Camera-type eye (tissue), 1 donor: Measurements from ENCODE around the gene EZH1. TPM values are rescaled to one million over a fixed set of nuclear protein-coding genes. Genes with fewer than 3 reads are reported as not detected.

Source experiments
- total RNA-seq: library from RNA; depleted of rRNA; stranded (reverse); fragments of >200 nt; gene quantifications from one replicate; pipeline ENCODE4 v1.2.3, GENCODE V29; 2014

The EZH1 gene
- total RNA-seq, result 60.3 TPM

GRCh38 chr17:42744806-42745617 lies at the start of gene EZH1:
Gene EZH1, minus strand, starts transcription at chr17:42745040. Its CDS starts 16,099 bp downstream, at chr17:42728941.

DNA sequence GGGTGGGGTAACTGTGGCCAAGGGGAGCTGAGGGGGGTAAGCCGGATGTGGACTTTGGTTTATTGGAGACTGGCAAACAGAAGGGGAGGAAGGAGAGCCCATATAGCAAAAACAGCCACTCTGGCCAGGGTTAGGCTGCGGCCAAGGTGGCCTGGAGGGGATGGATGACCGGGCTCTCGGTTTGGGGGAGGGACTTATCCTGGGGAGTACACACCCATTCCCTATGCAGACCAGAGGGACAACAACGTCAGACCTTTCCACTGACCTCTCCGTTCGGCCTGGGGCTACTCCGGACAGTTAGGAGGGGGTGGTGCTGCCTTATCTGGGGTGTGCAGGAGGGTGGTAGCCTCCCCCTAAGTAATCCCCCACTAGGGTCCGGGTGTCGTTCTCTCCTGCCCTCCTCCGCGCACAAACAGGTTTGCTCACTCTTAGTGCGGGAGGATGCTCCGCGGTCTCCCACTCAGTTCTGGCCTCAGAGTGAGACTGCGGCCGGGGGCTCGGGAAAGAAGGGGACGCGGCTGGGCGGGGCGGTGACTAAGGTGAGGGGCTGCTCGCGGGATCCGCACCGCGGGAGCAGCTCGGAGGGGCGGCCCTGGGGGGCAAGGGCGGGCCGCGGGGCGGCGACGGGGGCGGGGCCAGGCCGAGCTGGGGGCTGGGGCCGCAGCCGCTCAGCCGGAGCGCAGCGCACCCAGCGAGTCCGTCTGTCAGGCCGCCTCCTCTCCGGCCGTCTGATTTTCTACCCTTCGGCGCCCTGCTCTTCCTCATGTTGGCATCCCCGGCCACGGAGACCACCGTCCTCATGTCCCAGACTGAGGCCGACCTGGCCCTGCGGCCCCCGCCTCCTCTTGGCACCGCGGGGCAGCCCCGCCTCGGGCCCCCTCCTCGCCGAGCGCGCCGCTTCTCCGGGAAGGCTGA lies 35.4 kb upstream of the EZH1 start, which contains the start of gene WNK4:
Gene WNK4 (plus strand): TSS at position 675 of the 915 bp plus-strand sequence. CDS start 89 bp downstream, at position 764.

GRCh38 chr17:42773290-42774035 lies 28.6 kb upstream of the EZH1 start, which contains the start of gene VPS25:
Gene VPS25, plus strand, starts transcription at chr17:42773449. Its CDS starts 27 bp downstream, at chr17:42773476.

DNA sequence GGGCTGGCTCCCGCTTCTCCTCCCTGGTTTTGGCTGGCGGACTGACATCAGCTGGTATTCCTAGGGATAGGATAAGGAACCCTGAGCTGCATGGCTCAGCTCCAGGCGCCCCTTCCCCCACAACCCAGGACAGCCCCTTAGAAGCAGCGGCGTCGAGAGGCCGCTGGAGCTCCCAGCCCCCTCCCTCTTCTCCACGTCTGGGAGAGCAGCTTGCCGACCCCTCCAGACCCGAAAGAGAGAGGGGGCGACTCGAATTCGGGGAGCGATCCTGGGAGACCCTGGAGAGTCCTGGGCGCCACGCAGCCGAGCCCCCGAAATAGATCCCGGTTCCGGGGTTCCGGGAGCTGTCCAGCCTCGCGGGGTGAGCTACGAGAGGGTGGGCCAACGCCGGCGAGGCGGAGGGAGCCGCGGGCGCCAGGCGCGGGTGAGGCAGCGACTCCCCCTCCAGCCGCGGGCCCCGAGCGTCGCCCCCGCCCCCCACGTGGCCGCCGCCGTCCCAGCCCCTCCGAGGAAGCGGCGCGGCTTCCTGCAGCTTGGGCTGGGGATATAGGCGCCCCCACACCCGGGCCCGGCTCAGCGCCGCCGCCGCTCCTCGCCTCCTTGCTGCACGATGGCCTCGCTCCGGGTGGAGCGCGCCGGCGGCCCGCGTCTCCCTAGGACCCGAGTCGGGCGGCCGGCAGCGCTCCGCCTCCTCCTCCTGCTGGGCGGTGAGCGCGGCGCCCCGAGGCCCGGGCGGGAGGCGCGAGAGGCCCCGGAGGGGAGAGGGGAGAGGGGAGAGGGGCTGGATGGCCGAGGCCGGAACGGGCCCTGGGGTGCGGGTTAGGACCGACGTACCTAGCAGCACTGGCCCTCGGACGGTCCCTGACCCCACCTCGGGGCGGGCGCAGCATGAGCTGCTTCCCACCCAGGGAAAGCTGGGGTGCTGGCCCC lies 16.1 kb upstream of the EZH1 start, which contains the start of gene RAMP2:
Gene RAMP2 (plus strand): TSS at position 576 of the 930 bp plus-strand sequence. CDS start 35 bp downstream, at position 611.

GRCh38 chr17:42681976-42682721 lies 62.7 kb downstream of the EZH1 start, which contains the start of gene CNTNAP1:
Gene CNTNAP1, plus strand, starts transcription at chr17:42682531. Its CDS starts 299 bp downstream, at chr17:42682830.

GRCh38 chr17:42676424-42677011 lies 68.3 kb downstream of the EZH1 start, which contains the start of gene PLEKHH3:
Gene PLEKHH3, minus strand, starts transcription at chr17:42676994. Its CDS starts 431 bp downstream, at chr17:42676563.

DNA sequence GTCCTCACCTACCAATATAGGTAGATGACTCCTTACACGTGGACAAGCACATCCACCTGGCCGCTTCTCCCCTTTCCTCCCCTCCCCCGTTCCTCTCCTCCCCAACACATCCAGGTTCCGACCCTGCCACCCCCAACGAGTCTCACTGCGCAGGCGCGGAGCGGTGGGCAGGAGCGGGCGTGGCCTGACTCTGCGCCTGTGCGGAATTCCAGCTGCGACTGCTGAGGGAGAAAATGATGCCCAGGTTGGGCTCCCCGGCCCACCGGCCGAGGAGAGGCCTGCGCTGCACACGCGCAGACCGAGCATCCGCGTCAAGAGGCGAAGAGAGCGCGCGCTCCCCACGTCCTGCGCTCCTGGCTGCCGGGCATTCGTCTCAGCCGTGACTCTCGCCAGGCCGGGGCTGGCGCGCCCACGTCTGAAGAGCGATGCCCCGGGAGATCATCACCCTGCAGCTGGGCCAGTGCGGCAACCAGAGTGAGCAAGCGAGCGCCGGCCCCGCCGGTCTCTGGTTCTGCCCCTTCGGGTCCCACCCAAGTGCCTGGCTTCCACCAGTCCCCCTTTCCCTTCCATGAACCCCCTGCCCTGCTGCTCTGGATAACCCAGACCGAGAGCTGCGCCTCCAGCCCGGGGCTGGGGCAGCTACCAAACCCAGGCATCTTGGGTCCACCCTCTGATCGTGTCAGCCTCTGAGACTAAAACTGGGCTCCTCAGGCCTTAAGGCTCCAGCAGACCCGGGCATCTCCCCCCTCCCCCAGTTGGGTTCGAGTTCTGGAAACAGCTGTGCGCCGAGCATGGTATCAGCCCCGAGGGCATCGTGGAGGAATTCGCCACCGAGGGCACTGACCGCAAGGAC lies 85.5 kb downstream of the EZH1 start, which contains the start of gene TUBG2:
Gene TUBG2 (plus strand): TSS at position 206 of the 853 bp plus-strand sequence. CDS start 220 bp downstream, at position 426.

Other genes starting within 250 kb of the EZH1 start
- 29.7 TPM for gene NAGLU, start 208.8 kb downstream of the EZH1 start, total RNA-seq
- gene HSD17B1, start 192.1 kb downstream of the EZH1 start, total RNA-seq, result 1.1 TPM
- 19.0 TPM for gene COASY, start 182.9 kb downstream of the EZH1 start, total RNA-seq
- gene MLX, start 177.9 kb downstream of the EZH1 start, total RNA-seq, result 29.8 TPM
- gene PSMC3IP, start 167.3 kb downstream of the EZH1 start, total RNA-seq, result 6.5 TPM
- gene RETREG3, start 135.7 kb downstream of the EZH1 start, total RNA-seq, result 92.3 TPM
- 28.0 TPM for gene TUBG1, start 135.4 kb downstream of the EZH1 start, total RNA-seq
- 17.0 TPM for gene TUBG2, start 85.8 kb downstream of the EZH1 start, total RNA-seq
- gene PLEKHH3, start 68.0 kb downstream of the EZH1 start, total RNA-seq, result 20.6 TPM
- gene CCR10, start 63.2 kb downstream of the EZH1 start, total RNA-seq, result 1.2 TPM
- 20.9 TPM for gene CNTNAP1, start 62.5 kb downstream of the EZH1 start, total RNA-seq
- 26.2 TPM for gene RAMP2, start 16.2 kb upstream of the EZH1 start, total RNA-seq
- 48.2 TPM for gene VPS25, start 28.4 kb upstream of the EZH1 start, total RNA-seq
- gene WNK4, start 35.6 kb upstream of the EZH1 start, total RNA-seq, result 0.33 TPM
- gene COA3, start 53.7 kb upstream of the EZH1 start, total RNA-seq, result 52.7 TPM
- gene CNTD1, start 53.8 kb upstream of the EZH1 start, total RNA-seq, result not detected
- 76.0 TPM for gene BECN1, start 79.2 kb upstream of the EZH1 start, total RNA-seq
- gene PSME3, start 88.4 kb upstream of the EZH1 start, total RNA-seq, result 49.4 TPM
- 44.6 TPM for gene AOC2, start 99.5 kb upstream of the EZH1 start, total RNA-seq
- gene AOC3, start 106.2 kb upstream of the EZH1 start, total RNA-seq, result 18.6 TPM
- not detected for gene G6PC1, start 155.8 kb upstream of the EZH1 start, total RNA-seq
- gene AARSD1, start 219.4 kb upstream of the EZH1 start, total RNA-seq, result 22.0 TPM
- gene PTGES3L, start 235.0 kb upstream of the EZH1 start, total RNA-seq, result 4.0 TPM
- 16.8 TPM for gene RUNDC1, start 235.5 kb upstream of the EZH1 start, total RNA-seq